Epithelial cell of proximal tubule (primary cell): Measurements from ENCODE around the gene PGAP6. TPM values are rescaled to one million over a fixed set of nuclear protein-coding genes. Genes with fewer than 3 reads are reported as not detected.
"Not testable (repeated sequence)": the region's sequence is repeated elsewhere in the genome, so short reads cannot be mapped to it uniquely, and the experiment has no call there.

Source experiments
- DNase-seq: peaks from one replicate; pipeline ENCODE4 v3.0.0-alpha.2; 2011; ENCODE audit warnings: low read depth
- H3K4me3 ChIP-seq: 2 replicates; pipeline ENCODE4 v1.5.1; 2011; ENCODE audit warnings: low read depth, mild to moderate bottlenecking, low read length
- CTCF ChIP-seq: conservative IDR thresholded peaks from 2 replicates; pipeline ENCODE4 v1.5.1; 2012; ENCODE audit warnings: low read depth, mild to moderate bottlenecking, low read length
- total RNA-seq: library from RNA; depleted of rRNA; stranded (reverse); fragments of >200 nt; gene quantifications from 2 replicates; pipeline ENCODE4 v1.2.3, GENCODE V29; 2015

PGAP6 gene
- total RNA-seq, 1 donor from 2014 or later: 87.2 TPM

DNA sequence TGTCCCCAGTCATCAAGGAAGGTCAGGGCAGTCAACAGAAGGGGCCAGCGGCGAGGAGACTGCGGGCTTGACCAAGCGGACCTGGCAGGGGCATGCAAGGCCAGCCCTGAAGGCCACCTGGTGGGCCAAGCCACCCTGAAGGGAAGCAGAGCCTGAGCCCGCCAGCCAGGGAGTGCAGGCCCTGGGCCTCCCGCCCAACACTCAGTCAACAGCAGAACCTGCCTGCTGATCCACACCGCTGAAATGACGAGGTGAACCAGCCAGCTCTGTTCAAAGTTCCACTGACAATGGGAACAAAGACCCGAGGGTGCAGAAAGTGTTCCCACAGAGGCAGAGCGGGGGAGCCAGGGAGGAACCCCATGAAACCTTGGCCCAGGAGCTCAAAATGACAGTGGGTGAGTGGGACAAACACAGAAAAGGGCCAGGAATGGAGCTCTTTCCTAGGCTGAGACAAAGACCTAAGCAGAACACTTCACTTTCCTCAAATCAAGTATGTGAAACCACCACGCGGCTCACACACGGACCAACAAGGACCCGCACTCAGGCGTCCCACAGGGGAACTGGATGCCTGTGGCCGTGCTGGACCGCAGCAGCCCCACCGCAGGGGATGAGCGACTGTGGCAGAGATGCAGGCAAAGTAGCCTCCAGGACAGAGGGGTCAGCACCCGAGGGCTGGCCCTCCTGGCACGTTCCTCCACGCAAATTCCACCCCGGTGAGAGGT, 41.2 kb downstream of the PGAP6 start:
- no peak for TF ChIP-seq CTCF
- no peak overlapping the region for H3K4me3 ChIP-seq
- no peak for DNase-seq

GRCh38 chr16:339680-340079, 42.1 kb downstream of the PGAP6 start:
- TF ChIP-seq CTCF: no peak
- H3K4me3 ChIP-seq: no peak overlapping the region
- no peak for DNase-seq

DNA sequence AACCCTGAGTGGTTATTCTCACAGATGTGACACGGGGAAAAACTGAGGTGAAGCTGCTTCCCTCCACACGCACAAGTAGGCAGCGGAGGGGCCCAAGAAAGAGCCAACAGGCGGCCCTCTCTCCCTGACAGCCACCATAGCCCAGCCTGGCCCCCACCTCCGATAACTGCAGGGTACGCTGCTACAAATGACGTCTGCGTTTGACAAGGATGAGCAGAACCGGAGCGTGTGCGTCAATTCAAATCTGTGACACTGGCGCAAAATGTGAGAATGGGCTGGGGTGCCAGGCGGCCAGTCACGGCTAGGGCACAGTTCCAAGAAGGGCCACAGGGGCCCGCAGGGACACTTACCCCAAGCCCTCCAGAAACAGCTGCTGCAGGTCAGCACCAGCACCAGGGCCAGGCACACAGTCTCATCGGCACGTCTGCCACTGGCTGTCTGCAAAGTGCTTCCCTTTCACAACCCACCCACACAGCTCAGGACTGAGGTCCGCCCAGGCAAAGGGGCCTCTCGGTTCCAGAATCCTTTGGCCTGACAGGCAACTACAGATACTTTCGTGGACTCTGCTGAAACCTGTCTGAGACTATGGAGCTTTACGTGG, 43.7 kb downstream of the PGAP6 start:
- TF ChIP-seq CTCF: no peak
- no peak overlapping the region for H3K4me3 ChIP-seq
- no peak for DNase-seq

- no peak for TF ChIP-seq CTCF
- no peak overlapping the region for H3K4me3 ChIP-seq
- no peak for DNase-seq
Observed at GRCh38 chr16:337437-337836, 44.3 kb downstream of the PGAP6 start.

- no peak for DNase-seq
- TF ChIP-seq CTCF: no peak
- no peak overlapping the region for H3K4me3 ChIP-seq
Observed at GRCh38 chr16:336269-336668, 45.5 kb downstream of the PGAP6 start.

DNA sequence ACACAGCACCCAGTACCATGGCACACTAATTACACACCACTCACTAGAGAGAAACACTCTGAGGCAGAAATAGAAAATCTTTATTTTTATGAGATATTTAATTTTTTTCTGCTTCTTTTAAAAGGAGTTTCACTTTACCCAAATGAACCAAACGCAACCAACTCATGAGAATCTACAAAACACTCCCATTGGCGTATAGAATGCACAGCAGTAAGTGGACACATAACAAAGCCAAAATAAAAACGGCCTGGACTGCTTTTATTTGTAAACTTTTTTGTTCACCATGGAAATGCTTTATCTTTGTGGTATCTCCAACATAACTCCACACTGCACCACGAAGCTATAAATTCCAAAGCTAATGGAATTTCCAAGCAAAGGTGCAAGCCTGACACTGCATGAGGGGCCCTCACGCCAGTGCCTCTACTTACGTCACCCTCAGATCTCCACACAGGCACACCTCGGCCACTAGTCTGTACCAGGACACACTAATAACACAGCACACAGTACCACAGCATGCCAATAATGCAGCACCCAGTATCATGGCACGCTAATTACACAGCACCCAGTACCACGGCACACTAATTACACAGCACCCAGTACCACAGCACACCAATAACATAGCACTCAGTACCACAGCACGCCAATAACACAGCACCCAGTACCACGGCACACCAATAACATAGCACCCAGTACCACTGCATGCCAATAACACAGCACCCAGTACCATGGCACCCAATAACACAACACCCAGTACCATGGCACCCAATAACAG, 46.7 kb downstream of the PGAP6 start:
- DNase-seq, H3K4me3 ChIP-seq: not testable (repeated sequence)

DNA sequence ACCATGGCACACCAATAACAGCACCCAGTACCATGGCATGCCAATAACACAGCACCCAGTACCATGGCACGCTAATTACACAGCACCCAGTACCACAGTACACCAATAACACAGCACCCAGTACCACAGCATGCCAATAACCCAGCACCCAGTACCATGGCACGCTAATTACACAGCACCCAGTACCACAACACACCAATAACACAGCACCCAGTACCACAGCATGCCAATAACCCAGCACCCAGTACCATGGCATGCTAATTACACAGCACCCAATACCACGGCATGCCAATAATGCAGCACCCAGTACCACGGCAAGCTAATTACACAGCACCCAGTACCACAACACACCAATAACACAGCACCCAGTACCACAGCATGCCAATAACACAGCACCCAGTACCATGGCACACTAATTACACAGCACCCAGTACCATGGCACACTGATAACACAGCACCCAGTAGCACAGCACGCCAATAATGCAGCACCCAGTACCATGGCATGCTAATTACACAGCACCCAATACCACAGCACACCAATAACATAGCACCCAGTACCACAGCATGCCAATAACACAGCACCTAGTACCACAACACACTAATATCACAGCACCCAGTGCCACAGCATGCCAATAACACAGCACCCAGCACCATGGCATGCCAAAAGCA, 47.5 kb downstream of the PGAP6 start:
- DNase-seq, H3K4me3 ChIP-seq: not testable (repeated sequence)
